GM23338 (cell line): ENCODE measurements around the gene RSPRY1. TPM values are rescaled to one million over a fixed set of nuclear protein-coding genes. Genes with fewer than 3 reads are reported as not detected.

Experiments
- ATAC-seq: fragments of 200-7000 bp; cut with Tn5 transposase; 3 replicates; pipeline ENCODE4 v1.9.1; 2020
- DNase-seq: peaks from one replicate; pipeline ENCODE4 v3.0.0-alpha.2; 2015; ENCODE audit warnings: low spot score
- H2AFZ ChIP-seq: fragments of 200-600 bp; sonication (generic); 2 replicates; pipeline ENCODE4 v1.8.0; 2016; ENCODE audit warnings: antibody characterized with exemption, mild to moderate bottlenecking, moderate library complexity
- H3F3A ChIP-seq: fragments of 200-600 bp; sonication (generic); replicated peaks from 2 replicates; pipeline ENCODE4 v1.8.0; 2017; ENCODE audit warnings: antibody characterized with exemption, mixed run types, low read depth
- H3K27ac ChIP-seq: fragments of 200-600 bp; sonication (generic); 2 replicates; pipeline ENCODE4 v1.6.1; 2016; ENCODE audit warnings: low read depth
- H3K27me3 ChIP-seq: fragments of 200-600 bp; sonication (generic); 2 replicates; pipeline ENCODE4 v1.8.0; 2016; ENCODE audit warnings: mild to moderate bottlenecking, mixed run types, moderate library complexity; ENCODE audit not compliant: insufficient read depth
- H3K36me3 ChIP-seq: fragments of 200-600 bp; sonication (generic); 2 replicates; pipeline ENCODE4 v1.8.0; 2016; ENCODE audit warnings: mild to moderate bottlenecking; ENCODE audit not compliant: insufficient read depth
- H3K4me1 ChIP-seq: fragments of 200-600 bp; sonication (generic); 2 replicates; pipeline ENCODE4 v1.8.0; 2016; ENCODE audit warnings: mild to moderate bottlenecking, moderate library complexity; ENCODE audit not compliant: insufficient read depth
- H3K4me2 ChIP-seq: fragments of 200-600 bp; sonication (generic); 2 replicates; pipeline ENCODE4 v1.7.1; 2017; ENCODE audit warnings: mixed run types
- H3K4me3 ChIP-seq: fragments of 200-600 bp; sonication (generic); 2 replicates; pipeline ENCODE4 v1.6.1; 2016; ENCODE audit warnings: mixed run types
- H3K79me2 ChIP-seq: fragments of 200-600 bp; sonication (generic); replicated peaks from 2 replicates; pipeline ENCODE4 v1.8.0; 2017; ENCODE audit warnings: mild to moderate bottlenecking; ENCODE audit not compliant: insufficient read depth
- H3K9me2 ChIP-seq: fragments of 200-600 bp; sonication (generic); 2 replicates; pipeline ENCODE4 v1.8.0; 2017; ENCODE audit not compliant: insufficient read depth
- H4K20me1 ChIP-seq: fragments of 200-600 bp; sonication (generic); replicated peaks from 2 replicates; pipeline ENCODE4 v1.8.0; 2017; ENCODE audit warnings: mild to moderate bottlenecking; ENCODE audit not compliant: insufficient read depth
- H3K27ac Mint-ChIP-seq: 2 replicates; pipeline ENCODE4 v1.8.0; 2020; ENCODE audit warnings: inconsistent platforms, mild to moderate bottlenecking, moderate library complexity, mixed read lengths
- H3K27me3 Mint-ChIP-seq: 3 replicates; pipeline ENCODE4 v1.8.0; 2022; ENCODE audit warnings: low read depth, mild to moderate bottlenecking, moderate library complexity, mixed read lengths, inconsistent platforms; ENCODE audit not compliant: insufficient read depth, poor library complexity
- H3K36me3 Mint-ChIP-seq: 3 replicates; pipeline ENCODE4 v1.8.0; 2021; ENCODE audit warnings: low read depth, mild to moderate bottlenecking, inconsistent platforms, moderate library complexity, mixed read lengths
- H3K4me1 Mint-ChIP-seq: 3 replicates; pipeline ENCODE4 v1.8.0; 2020; ENCODE audit warnings: mild to moderate bottlenecking, inconsistent platforms, mixed read lengths
- H3K4me3 Mint-ChIP-seq: 3 replicates; pipeline ENCODE4 v1.8.0; 2021; ENCODE audit warnings: moderate library complexity, mild to moderate bottlenecking, inconsistent platforms, mixed read lengths
- H3K9me3 Mint-ChIP-seq: 3 replicates; pipeline ENCODE4 v1.8.0; 2020; ENCODE audit warnings: moderate library complexity, mild to moderate bottlenecking, inconsistent platforms, mixed read lengths
- CTCF ChIP-seq, 2 experiments: fragments of 200-600 bp in 1 of 2; sonication (generic) in 1 of 2; conservative IDR thresholded peaks; 2 replicates each; pipeline versions ENCODE4 v1.5.1 to v1.6.1; 2016 to 2017; ENCODE audit warnings: antibody characterized with exemption in 2 of 2, low read depth in 2 of 2, mild to moderate bottlenecking in 2 of 2, moderate library complexity in 1 of 2
- NANOG ChIP-seq: IDR thresholded peaks from 2 replicates; pipeline ENCODE4 v1.6.1; 2016; ENCODE audit warnings: antibody characterized with exemption, borderline replicate concordance
- POLR2AphosphoS5 ChIP-seq: IDR thresholded peaks from 2 replicates; pipeline ENCODE4 v1.6.1; 2016; ENCODE audit warnings: antibody characterized with exemption, low read depth
- REST ChIP-seq: IDR thresholded peaks from one replicate; pipeline ENCODE4 v1.6.1; 2018; ENCODE audit warnings: antibody characterized with exemption; ENCODE audit not compliant: unreplicated experiment
- ZNF114 ChIP-seq: fragments of 250-450 bp; sonication (Bioruptor Pico); IDR thresholded peaks from 2 replicates; pipeline ENCODE4 v1.5.0; 2020; ENCODE audit warnings: mild to moderate bottlenecking, moderate library complexity
- ZNF462 ChIP-seq: fragments of 250-450 bp; sonication (Bioruptor Pico); IDR thresholded peaks from 2 replicates; pipeline ENCODE4 v1.5.0; 2020; ENCODE audit warnings: mild to moderate bottlenecking, moderate library complexity
- polyA plus RNA-seq: library from polyadenylated mRNA; unstranded; fragments of >200 nt; fragmentation: Nextera tagmentation; extraction: Ambion mirVana; gene quantifications from 2 replicates; pipeline ENCODE4 v1.2.1, GENCODE V29; 2016
- total RNA-seq: library from RNA; depleted of rRNA; stranded (reverse); fragments of >200 nt; shearing (Covaris generic); gene quantifications from 2 replicates; pipeline ENCODE4 v1.2.3, GENCODE V29; 2014

The RSPRY1 gene
- total and polyA plus RNA-seq, 2 experiments from 2014 or later, result 25.8 to 35.9 TPM

GRCh38 chr16:57153841-57154240 is 32.3 kb upstream of the RSPRY1 start (continued):
- TF ChIP-seq ZNF462 (CRISPR knock-in tag) (no peak), CTCF (conservative IDR thresholded peaks at IDR 0.05; ENCODE audit: low read depth in 2 of 2) (no peak), NANOG (no peak), ZNF114 (no peak)

GRCh38 chr16:57155702-57156350 is 30.3 kb upstream of the RSPRY1 start:
- no peaks in the 10 kb centered on the region for H3K79me2 ChIP-seq
- H3K9me2 ChIP-seq, result no peaks in the 10 kb centered on the region
- no peak overlapping the region for H3K4me2 ChIP-seq
- peaks cover 19% of the 10 kb centered on the region for H3K36me3 ChIP-seq
- peaks cover 24% of the 10 kb centered on the region for H3K4me1 ChIP-seq
- H3K4me3 ChIP-seq, result no peak overlapping the region
- DNase-seq (no peak), ATAC-seq (no peak)
- no peaks in the 10 kb centered on the region for H3K9me3 Mint-ChIP-seq
- H3K36me3 Mint-ChIP-seq, result peaks cover 68% of the 10 kb centered on the region
- no peaks in the 10 kb centered on the region for H4K20me1 ChIP-seq
- H3K27me3 ChIP-seq, result no peaks in the 10 kb centered on the region
- peaks cover 4% of the 10 kb centered on the region for H3K27me3 Mint-ChIP-seq
- H3K4me1 Mint-ChIP-seq, result peaks cover 39% of the 10 kb centered on the region
- no peak overlapping the region for H2AFZ ChIP-seq
- H3F3A ChIP-seq, result no peaks in the 10 kb centered on the region
- TF ChIP-seq POLR2AphosphoS5, result no peak
- TF ChIP-seq REST, result no peak
- TF ChIP-seq NANOG, result no peak
- H3K27ac Mint-ChIP-seq, result no peak overlapping the region
- H3K4me3 Mint-ChIP-seq, result no peak overlapping the region
- no peak overlapping the region for H3K27ac ChIP-seq
